Stimulated activated CD4-positive, alpha-beta T cell treated with anti-CD3 and anti-CD28 coated beads, Interleukin-1b, Interleukin-23, amount 100 ng/mL, for 4 hours (primary cell): ENCODE measurements around the gene SLC2A11.
A peak's percentile ranks its signal among the peaks of the same experiment; 100 is the strongest.
"Not testable (repeated sequence)": the region's sequence is repeated elsewhere in the genome, so short reads cannot be mapped to it uniquely, and the experiment has no call there.

ENCODE experiments used
- DNase-seq, 2 donors: peaks; one replicate each; pipeline ENCODE4 v3.0.0-alpha.2; 2020; ENCODE audit warnings: low read depth in 2 of 2

The SLC2A11 gene

DNA sequence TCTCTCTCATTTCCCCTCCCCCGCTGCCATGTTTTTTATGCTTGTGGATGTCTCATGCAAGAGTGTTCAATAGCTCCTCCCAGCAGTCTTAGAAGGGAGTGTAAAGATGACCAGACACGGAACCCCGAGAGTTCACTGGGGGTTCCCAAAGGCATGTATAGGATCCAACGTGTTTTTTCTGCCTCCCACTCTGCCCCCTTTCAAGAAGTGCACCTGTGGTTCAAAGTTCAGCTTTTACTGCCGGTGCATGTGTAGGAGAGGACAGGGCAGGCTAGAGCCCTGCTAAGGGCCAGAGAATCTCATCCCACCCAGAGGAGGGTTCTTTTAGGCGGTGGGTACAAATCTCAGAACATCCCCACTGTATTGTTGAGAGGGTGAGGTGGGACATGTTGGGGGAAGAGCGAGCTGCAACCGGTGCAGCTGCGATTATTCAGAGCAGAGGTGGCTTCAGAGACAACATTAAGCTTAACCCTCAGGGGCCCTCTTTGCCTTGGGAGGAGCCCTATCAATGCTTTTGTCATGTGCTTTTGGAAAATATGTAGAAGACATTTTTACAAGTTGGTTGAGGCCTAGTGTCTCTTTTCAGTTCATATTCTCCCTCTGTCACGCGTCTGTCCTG, 51.0 kb downstream of the SLC2A11 start:
- no peak for DNase-seq

DNA sequence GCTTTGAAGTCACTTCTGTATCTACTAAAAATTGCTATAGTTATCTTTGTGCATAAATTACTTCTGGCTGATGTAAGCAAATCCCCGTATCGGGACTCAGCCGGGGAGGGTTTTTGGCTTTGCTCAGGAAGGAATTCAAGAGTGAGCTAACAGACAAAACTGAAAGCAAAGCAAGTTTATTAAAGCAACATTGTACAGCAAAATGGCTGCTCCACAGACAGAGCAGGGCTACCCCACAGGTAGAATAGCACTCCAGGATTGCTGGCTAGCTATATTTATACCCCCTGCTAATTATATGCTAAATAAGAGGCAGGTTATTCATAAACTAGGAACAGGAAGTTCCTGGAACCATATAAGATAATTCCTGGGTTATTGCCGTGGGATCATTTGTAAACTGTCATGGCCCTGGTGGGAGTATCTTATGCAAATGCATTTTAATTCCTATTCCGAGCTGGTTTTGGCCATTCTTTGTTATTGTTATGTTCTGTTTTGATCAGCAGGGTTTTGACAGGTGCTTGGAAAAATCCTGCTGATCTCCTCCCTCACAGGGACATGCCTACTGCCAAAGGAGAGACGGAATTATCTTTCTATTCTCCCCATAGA, 51.7 kb downstream of the SLC2A11 start:
- DNase-seq, result no peak

DNA sequence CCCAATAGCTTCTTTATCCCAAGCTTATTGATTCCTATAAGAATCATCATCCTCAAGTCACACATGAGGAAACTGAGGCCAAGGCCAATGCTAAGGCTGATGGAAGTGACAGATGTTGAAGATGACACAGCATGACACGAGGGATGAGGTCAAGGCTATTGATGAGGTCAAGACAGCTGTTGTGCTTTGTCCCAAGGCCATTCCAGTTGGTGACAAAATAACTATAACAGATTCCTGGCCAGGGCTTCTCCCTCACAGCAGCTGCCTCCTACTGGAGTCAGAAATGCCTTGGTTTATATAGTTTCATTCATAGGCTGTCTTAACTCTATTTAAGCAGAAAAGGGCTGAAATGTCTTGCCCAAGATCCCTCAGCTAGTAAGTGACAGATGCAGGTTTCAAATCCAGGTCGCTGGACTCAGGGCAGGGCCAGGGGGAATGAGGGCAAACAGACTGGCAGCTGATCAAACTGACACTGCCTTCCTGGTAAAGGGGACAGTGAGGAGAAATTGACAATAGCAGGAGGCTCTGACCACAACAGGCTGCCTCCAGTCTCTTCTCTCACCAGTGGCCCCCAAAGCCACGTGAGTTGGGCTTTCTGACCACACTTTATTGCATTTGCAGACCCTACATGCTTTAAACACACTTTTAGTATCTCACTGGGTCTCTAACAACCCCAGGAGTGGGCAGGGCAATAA, 53.0 kb downstream of the SLC2A11 start:
- no peak for DNase-seq

DNA sequence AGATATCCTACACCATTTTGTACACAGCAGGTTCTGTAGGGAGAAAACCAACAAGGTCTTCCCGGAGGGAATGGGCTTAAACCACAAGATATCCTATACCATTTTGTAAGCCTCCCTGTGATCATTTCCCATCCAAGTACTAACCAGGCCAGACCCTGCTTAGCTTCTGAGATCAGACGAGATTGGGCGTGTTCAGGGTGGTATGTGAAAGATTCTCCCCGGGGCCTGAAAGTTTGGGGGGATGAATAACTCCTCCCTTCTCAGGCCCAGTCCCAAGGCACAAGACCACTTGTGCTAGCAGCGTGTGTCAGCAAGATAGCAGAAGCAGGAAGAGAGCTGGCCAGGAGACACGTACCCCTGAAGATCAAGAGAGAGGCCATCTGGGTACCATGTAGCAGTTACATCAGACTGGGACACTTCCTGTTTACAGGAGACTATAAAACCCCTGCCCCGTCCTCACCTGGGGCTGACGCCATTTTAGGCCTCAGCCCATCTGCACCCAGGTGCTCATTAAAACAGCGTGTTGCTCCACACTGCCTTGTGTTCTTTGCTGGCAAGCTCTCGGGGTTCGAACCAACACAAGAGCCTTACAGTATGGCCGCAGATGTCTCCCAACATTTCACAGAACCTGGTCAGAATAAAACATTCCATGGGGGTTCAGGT, 53.8 kb downstream of the SLC2A11 start:
- no peak for DNase-seq

DNA sequence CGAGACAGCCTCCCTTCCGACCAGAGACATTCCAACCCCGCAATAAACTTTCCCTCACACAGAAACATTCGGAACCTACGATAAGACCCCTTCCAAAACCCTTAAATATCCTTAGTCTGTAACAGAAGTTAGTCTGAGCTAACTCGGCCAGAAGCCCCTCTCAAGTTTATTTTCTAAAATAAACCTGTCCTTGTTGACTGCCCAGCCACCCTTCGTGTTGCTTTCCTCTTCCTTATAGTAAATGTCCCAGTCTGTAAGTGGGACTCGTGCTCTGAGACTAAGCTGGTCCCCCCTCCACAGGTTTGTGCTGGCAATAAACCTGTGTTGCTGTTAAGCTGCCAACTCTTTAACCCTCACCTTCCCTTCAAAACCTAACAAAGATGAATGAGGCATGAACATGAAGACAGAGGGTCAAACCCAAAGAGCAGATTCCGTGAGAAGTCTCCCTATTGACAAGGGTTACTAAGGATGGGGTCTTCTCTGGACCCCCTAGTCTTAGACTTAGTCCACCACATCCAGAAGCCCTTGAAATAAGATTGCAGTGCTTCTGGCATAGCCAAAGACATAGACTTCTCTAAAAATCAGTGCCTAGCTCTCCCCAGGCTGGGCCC, 54.7 kb downstream of the SLC2A11 start:
- DNase-seq, result no peak

DNA sequence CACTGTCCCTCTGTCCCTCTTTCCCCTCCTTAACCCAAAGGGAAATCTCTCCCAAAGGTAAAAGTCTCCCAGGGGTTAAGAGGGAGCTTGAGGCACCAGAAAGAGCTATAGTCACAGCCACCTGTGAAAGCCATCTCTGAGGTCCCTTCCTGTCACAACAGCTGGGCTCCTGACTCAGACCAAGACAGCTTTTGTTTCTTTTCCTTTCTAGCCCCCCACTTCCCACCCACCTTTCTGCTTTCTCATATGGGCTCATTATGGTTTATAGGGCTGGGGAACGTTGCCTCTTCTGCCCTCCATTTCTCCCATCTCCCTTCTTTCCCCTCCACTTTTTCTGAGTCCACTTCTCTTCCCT, 55.6 kb downstream of the SLC2A11 start:
- no peak for DNase-seq

DNA sequence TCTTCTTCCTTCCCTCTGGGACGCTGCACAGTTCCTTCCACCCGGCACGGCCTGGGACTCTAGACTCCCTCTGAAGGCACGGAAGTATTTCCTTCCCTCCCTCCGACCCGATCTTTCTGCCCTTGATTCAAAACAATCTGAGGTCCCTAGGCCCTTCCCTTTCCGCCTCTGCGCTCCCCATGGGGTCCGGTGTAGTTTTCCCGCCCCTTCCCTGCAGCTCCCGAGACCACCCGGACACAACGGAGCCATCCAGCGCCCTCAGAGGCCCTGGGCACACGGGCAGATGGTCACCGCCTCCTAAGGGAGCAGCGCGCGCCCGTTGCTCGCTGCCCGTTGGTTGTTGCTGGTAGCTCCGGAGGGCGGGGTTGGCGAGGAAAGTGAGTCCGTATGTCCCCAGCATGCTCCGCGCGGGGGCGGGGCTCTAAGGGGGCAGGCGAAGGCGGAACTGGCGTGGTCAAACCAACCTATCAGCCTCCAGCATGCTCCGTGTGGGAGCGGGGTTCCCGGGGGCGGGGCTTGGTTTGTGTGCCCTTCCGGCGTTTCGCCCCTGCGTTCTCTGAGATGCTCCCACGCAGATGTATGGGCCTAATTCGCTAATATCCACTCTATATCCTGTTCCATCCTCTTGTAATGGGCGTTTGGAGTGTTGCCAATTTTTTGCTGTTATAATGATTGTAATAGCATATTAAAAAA, 56.1 kb downstream of the SLC2A11 start:
- DNase-seq, result peak; percentile 98 to 100

DNA sequence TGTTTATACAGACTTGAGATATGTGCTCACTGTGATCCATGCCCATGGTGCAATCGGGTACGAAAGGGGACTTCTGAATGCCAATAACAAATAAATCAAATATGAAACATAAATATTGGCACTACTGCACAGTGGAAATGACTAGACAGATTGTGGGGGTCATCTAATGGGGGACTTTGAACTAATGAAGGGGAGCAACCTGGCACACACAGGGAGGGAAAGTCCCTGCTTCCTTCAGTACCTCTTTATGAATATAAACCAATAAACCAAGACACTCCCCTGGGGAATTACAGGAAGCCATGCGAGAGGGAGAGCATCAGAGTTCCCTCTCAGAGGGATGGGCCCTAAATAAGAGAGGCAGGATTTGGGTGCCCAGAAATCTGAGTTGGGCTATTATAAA, 57.6 kb downstream of the SLC2A11 start:
- DNase-seq, result no peak

DNA sequence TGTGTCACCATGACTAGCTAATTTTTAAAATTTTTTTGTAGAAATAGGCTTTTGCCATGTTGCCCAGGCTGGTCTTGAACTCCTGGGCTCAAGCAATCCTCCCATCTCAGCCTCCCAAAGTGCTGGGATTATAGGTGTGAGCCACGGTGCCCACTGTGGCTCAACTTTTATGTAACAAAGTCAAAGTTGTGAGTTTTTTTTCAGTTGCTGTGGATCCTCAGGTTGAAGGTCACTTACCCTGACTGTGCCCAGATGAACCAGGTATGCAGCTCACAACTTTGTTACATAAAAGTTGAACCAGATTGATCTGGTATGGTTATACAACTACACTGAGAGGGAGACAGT, 62.6 kb downstream of the SLC2A11 start:
- DNase-seq, result not testable (repeated sequence)

DNA sequence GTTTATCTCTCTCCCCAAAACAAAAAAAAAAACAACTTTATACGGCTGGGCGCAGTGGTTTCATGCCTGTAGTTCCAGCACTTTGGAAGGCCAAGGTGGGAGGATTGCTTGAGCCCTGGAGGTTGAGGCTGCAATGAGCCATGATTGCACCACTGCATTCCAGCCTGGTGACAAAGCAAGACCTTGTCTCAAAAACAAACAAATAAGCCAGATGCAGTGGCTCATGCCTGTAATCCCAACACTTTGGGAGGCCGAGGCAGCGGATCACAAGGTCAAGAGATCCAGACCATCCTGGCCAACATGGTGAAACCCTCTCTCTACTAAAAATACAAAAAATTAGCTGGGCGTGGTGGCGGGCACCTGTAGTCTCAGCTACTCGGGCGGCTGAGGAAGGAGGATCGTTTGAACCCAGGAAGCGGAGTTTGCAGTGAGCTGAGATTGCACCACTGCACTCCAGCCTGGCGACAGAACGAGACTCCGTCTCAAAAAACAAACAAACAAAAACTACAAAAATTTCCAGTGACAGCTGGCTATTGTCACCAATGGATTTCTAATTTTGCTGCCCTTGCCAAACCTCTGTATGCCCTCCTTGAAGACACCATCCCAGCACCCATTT, 64.0 kb downstream of the SLC2A11 start:
- DNase-seq, result not testable (repeated sequence)

DNA sequence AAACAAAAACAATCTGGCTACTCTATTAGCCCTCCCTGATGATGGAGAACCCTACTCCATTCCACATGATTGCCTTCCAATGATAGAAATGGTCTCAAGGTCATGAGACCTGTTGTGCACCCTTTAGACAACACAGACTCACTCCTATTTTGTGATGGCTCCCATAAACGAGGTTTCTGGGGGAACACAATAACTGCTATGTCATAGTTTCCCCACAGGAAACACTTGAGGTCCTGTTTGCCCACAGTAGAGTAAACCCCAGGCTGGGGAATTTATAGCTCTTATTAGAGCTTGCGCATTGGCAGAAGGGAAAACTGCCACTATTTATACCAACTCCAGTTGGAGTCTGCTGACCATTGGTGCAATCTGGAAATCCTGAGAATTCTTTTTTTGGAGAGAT, 65.2 kb downstream of the SLC2A11 start:
- no peak for DNase-seq

DNA sequence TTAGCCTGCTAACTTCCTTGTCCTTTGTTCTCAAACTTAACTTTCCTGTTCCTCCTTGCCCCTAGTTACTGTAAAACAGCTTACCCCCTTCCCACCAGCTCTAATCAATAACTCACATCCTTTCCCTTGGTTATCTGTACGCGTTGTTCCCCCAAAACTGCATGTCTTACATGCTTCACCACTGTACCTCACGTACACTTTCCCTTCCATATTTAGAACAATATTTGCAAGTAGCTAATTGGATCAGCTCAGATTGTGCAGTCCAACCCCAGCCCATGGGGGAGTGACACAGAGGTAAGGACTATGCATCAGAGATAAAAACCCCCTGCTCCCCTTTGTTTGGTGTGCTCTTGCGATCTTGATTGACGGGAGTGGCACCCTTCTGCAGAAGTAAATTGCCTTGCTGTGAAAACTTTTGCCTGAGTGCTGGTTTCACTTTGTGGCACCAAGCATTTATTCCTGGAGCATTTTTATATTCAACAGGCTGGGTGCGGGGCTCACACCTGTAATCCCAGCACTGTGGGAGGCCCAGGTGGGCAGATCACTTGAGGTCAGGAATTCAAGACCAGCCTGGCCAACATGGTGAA, 67.4 kb downstream of the SLC2A11 start:
- no peak for DNase-seq

DNA sequence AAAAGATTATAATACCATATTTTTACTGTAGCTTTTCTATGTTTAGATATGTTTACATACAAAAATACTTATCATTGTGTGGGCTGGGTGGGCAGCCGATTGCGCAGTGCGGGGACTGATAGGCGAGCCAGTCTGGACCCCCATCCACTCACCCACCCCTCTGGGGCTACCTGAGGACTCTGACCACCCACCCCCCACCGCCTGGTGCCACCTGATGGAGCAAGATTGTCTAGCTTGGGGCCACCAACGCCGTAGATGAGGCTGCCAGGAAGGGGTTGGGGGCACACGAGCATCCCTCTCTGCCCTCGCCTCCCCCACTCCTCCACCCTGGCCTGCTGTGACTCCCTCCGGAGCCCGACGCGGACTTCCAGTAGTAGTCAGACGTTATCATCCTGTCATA, 68.9 kb downstream of the SLC2A11 start:
- no peak for DNase-seq
